ENCODE data around the gene MEGF6.

DNA sequence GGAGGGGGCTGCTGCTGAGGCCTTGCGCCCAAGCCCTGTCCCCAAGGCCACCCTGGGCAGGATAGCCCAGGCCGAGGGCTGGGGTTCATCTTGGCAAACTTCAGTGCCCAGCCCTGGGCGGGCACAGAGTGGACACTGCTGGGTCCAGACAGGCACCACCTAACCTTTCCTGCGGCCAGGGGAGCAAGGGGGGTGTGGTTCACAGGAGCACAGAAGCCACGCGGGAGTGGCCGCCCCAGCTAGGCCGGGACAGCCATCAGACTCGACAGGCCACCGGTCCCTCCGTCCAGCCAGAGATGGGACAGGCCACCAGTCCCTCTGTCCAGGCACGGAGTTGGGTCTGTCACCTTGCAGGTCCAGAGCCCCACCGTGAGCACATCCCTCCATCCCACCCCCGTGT is 127.9 kb downstream of the MEGF6 start:
- TF ChIP-seq, protein P1, sequence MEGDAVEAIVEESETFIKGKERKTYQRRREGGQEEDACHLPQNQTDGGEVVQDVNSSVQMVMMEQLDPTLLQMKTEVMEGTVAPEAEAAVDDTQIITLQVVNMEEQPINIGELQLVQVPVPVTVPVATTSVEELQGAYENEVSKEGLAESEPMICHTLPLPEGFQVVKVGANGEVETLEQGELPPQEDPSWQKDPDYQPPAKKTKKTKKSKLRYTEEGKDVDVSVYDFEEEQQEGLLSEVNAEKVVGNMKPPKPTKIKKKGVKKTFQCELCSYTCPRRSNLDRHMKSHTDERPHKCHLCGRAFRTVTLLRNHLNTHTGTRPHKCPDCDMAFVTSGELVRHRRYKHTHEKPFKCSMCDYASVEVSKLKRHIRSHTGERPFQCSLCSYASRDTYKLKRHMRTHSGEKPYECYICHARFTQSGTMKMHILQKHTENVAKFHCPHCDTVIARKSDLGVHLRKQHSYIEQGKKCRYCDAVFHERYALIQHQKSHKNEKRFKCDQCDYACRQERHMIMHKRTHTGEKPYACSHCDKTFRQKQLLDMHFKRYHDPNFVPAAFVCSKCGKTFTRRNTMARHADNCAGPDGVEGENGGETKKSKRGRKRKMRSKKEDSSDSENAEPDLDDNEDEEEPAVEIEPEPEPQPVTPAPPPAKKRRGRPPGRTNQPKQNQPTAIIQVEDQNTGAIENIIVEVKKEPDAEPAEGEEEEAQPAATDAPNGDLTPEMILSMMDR (IDR thresholded peaks at IDR 0.05) = no peak
- TF ChIP-seq POLR2A (IDR thresholded peaks at IDR 0.05) = no peak
- TF ChIP-seq POLR2AphosphoS5 (IDR thresholded peaks at IDR 0.05) = no peak
